Adrenal gland (tissue), 5 donors: ENCODE measurements around the gene SNX9.

Source experiments
- CTCF ChIP-seq, 6 experiments: fragments of 450-650 bp in 4 of 6; fragments of 200-600 bp in 2 of 6; sonication (generic) in 1 of 6; IDR thresholded peaks; 1 replicate in 5 of 6; 2 replicates in 1 of 6; pipeline versions ENCODE4 v1.5.1 to v1.8.0; 2016 to 2021; ENCODE audit warnings: antibody characterized with exemption in 6 of 6, mild to moderate bottlenecking in 2 of 6, moderate library complexity in 1 of 6
- POLR2A ChIP-seq, 2 donors: fragments of 450-650 bp; IDR thresholded peaks; one replicate each; pipeline ENCODE4 v1.6.1; 2017; ENCODE audit warnings: antibody characterized with exemption in 2 of 2, mild to moderate bottlenecking in 2 of 2, moderate library complexity in 1 of 2
- donor health status: DM: no; HTN: no; CAD: no.

- TF ChIP-seq POLR2A (IDR thresholded peaks at IDR 0.05), result no peak
- peak in 3 of 6 experiments; percentile 20 to 23 (median 23) for TF ChIP-seq CTCF (IDR thresholded peaks at IDR 0.05)
These were observed 159.7 kb downstream of the SNX9 start for GRCh38 chr6:157982563-157983405.
